Retinal pigment epithelial cell (primary cell): Measurements from ENCODE around the gene ACTR3.

Experiments
- DNase-seq: peaks from one replicate; pipeline ENCODE4 v3.0.0-alpha.2; 2010; ENCODE audit warnings: low read depth
- H3K4me3 ChIP-seq: 2 replicates; pipeline ENCODE4 v1.5.1; 2011; ENCODE audit warnings: mild to moderate bottlenecking, low read length, control low read depth, moderate library complexity
- CTCF ChIP-seq: conservative IDR thresholded peaks from 2 replicates; pipeline ENCODE4 v1.5.1; 2011; ENCODE audit warnings: low read depth, low read length, control low read depth, inconsistent platforms

The ACTR3 gene

GRCh38 chr2:113976277-113976928 lies 86.5 kb downstream of the ACTR3 start:
- DNase-seq: no peak
- no peak overlapping the region for H3K4me3 ChIP-seq
- no peak for TF ChIP-seq CTCF

DNA sequence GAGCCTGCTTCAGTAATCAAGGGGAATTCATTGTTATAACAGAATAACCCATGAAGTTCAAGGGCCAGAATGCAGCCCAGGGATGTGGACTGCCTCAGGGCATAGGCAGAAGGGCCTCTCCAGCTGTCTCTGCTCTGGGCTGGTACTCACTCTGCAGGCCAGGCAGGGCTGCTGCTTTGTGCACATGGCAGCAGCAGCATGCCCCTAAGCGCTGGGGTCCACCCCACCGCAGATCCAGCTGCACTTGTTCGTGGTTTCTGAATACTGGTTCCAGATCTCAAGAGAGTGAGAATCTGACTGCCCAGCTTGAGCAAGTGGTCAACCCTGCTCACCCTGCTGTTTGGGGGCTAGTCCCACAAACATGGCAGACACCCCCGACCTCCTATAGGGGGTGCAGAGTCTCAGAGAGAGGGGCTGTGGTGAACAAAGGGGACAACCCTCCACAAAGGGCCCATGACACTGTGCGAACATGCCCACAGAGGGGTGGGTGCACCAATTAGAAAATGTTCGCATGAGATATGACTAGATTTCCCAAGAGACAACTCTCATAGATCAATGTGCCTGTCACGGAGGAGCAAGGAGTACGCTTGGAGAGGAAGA lies 87.3 kb downstream of the ACTR3 start:
- DNase-seq: no peak
- TF ChIP-seq CTCF: no peak
- no peak overlapping the region for H3K4me3 ChIP-seq

GRCh38 chr2:113977660-113978523 lies 88.0 kb downstream of the ACTR3 start:
- peak; percentile 38 for TF ChIP-seq CTCF
- no peak overlapping the region for H3K4me3 ChIP-seq
- peak; percentile 43 for DNase-seq

DNA sequence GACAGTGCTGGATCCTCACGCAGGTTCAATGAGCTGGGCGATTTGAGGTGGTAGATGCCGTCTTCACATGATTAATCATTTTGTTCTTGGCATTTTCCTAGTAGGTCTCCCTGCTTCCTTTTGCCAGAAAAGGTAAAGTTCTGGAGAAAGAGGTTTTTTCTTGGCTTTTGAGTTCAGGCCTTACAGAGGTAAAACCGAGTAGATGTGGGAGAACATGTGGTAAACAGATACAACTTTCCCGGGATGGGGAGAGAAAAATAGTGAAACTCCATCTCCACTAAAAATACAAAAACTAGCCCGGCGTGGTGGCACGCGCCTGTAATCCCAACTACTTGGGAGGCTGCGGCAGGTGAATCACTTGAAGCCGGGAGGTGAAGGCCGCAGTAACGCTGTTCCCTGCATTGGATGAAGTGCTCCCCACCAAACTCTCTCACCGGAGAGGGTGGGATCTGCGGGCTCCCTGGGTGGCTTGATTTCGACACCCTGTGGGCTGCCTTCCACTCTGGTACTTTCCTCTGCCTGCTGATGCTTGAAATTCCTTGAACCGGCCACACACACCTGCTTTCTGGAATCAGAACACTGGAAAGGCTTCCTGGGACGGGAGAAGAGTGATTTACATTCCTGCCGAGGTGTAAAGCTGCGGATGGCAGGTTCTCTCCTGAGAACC lies 88.8 kb downstream of the ACTR3 start:
- no peak for DNase-seq
- no peak overlapping the region for H3K4me3 ChIP-seq
- TF ChIP-seq CTCF: no peak

GRCh38 chr2:113979191-113980128 lies 89.6 kb downstream of the ACTR3 start:
- DNase-seq: no peak
- TF ChIP-seq CTCF: peak; percentile 30

GRCh38 chr2:113980946-113981345 lies 91.1 kb downstream of the ACTR3 start:
- no peak for DNase-seq
- no peak for TF ChIP-seq CTCF
- H3K4me3 ChIP-seq: no peak overlapping the region

More at GRCh38 chr2:113979191-113980128, 89.6 kb downstream of the ACTR3 start:
- H3K4me3 ChIP-seq: no peak overlapping the region
